ENCODE results near the gene CENPX.

- no peak for TF ChIP-seq CTCF (conservative IDR thresholded peaks at IDR 0.05; ENCODE audit: low read depth, low read length)
- TF ChIP-seq EZH2 (IDR thresholded peaks at IDR 0.05; ENCODE audit: low read length, unreplicated experiment) = no peak
- TF ChIP-seq EZH2phosphoT487 (IDR thresholded peaks at IDR 0.05; ENCODE audit: borderline replicate concordance, low read length) = no peak
Measured at GRCh38 chr17:82049106-82049505, 26.4 kb upstream of the CENPX start.
